ENCODE results near the gene NIPAL4. TPM values are rescaled to one million over a fixed set of nuclear protein-coding genes. Genes with fewer than 3 reads are reported as not detected.
A peak's percentile ranks its signal among the peaks of the same experiment; 100 is the strongest.
"Not testable (repeated sequence)": the region's sequence is repeated elsewhere in the genome, so short reads cannot be mapped to it uniquely, and the experiment has no call there.

The NIPAL4 gene
- total RNA-seq, 6 experiments from 2014 or later = 0.14 to 0.38 (median 0.22) TPM

DNA sequence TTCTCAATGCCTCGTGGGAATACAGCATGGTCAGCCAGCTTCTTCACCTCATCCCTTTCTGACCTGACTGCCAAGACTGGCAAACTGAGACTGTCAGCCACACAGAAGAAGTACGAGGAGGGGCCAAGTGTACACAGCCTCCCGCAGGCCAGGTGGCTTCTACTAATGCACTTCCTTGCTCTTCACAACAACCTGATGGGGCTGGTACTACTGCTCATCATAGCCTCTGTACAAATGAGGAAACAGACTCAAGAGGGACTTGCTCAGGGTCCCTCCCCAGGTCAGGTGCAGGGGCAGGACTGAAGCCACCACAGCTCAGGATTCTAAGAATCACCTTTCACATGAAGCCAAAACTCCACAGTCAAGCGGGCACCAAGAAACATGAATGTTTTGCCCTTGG is 21.3 kb downstream of the NIPAL4 start:
- Mint-ChIP-seq H3K4me3 (no peak overlapping the region), H3K27ac (peak overlapping the region; percentile 51; the same call in 1 of the 2 replicates), H3K4me1 (ENCODE audit: low read depth) (peaks cover 25% of the 10 kb centered on the region; the same call in 1 of the 2 replicates), H3K9me3 (no peaks in the 10 kb centered on the region), H3K36me3 (ENCODE audit: low read depth) (peaks cover 24% of the 10 kb centered on the region), H3K27me3 (ENCODE audit: insufficient read depth) (peaks cover 3% of the 10 kb centered on the region)
- no peak for DNase-seq
- TF ChIP-seq, protein P1, sequence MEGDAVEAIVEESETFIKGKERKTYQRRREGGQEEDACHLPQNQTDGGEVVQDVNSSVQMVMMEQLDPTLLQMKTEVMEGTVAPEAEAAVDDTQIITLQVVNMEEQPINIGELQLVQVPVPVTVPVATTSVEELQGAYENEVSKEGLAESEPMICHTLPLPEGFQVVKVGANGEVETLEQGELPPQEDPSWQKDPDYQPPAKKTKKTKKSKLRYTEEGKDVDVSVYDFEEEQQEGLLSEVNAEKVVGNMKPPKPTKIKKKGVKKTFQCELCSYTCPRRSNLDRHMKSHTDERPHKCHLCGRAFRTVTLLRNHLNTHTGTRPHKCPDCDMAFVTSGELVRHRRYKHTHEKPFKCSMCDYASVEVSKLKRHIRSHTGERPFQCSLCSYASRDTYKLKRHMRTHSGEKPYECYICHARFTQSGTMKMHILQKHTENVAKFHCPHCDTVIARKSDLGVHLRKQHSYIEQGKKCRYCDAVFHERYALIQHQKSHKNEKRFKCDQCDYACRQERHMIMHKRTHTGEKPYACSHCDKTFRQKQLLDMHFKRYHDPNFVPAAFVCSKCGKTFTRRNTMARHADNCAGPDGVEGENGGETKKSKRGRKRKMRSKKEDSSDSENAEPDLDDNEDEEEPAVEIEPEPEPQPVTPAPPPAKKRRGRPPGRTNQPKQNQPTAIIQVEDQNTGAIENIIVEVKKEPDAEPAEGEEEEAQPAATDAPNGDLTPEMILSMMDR (IDR thresholded peaks at IDR 0.05) = no peak

DNA sequence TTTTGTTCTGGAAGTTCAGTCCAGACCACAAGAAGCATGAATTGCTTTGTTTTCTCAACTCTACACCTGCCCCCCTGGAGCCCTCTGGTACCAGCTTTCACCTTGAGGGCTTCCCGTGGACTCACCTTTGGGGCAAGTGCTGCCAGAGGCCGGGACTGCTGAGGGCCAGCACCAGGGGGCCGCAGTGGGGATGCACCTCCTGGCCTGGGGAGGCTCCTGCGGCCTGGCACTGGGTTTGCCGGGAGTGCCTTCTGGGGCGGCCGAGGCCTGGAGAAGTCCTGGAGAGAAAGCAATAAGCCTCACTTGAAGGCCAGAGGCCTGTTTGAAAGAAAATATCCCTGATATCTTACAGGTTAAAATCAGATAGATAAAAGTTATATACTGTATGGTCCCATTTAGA is 21.7 kb downstream of the NIPAL4 start:
- Mint-ChIP-seq H3K4me1 (ENCODE audit: low read depth) (peaks cover 24% of the 10 kb centered on the region; the same call in 1 of the 2 replicates), H3K27me3 (ENCODE audit: insufficient read depth) (peaks cover 3% of the 10 kb centered on the region), H3K27ac (no peak overlapping the region), H3K9me3 (no peaks in the 10 kb centered on the region), H3K36me3 (ENCODE audit: low read depth) (peaks cover 26% of the 10 kb centered on the region), H3K4me3 (no peak overlapping the region)
- TF ChIP-seq, protein P1 (IDR thresholded peaks at IDR 0.05) = no peak
- DNase-seq = no peak

DNA sequence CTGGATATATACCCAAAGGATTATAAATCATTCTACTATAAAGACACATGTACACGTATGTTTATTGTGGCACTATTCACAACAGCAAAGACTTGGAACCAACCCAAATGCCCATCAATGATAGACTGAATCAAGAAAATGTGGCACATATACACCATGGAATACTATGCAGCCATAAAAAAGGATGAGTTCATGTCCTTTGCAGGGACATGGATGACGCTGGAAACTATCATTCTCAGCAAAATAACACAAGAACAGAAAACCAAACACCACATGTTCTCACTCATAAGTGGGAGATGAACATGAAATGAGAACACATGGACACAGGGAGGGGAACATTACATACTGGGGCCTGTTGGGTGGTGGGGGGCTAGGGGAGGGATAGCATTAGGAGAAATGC is 22.7 kb downstream of the NIPAL4 start:
- H3K27ac Mint-ChIP-seq; H3K4me3 Mint-ChIP-seq; H3K27me3 Mint-ChIP-seq (ENCODE audit: insufficient read depth); DNase-seq; H3K9me3 Mint-ChIP-seq: not testable (repeated sequence)
- Mint-ChIP-seq H3K36me3 (ENCODE audit: low read depth) (peaks cover 25% of the 10 kb centered on the region), H3K4me1 (ENCODE audit: low read depth) (peaks cover 18% of the 10 kb centered on the region; the same call in 1 of the 2 replicates)

DNA sequence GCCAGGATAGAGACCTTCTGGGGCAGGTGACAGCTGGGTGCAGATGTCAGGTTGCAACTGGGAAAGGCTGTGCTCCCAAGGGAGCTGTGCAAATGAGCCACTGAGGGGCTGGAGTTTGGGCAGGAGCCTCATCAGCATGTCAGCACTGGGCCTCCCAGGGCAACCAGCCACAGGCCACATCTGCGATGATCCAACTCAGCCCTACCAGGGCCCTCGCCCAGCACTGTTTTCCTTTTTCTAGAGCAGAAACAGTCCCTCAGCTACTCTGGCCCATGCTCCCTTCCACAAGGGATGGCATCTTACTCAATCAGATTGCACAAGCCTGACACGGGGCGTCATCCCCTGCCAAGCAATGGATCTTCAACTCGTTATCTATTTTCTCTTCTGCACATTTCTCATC is 24.8 kb downstream of the NIPAL4 start:
- no peak for DNase-seq
- H3K27ac Mint-ChIP-seq = no peak overlapping the region; the same call in 1 of the 2 replicates
- TF ChIP-seq, protein P1 (IDR thresholded peaks at IDR 0.05) = no peak
- H3K4me3 Mint-ChIP-seq = no peak overlapping the region
- no peaks in the 10 kb centered on the region for H3K9me3 Mint-ChIP-seq
- no peaks in the 10 kb centered on the region; the same call in 1 of the 2 replicates for H3K4me1 Mint-ChIP-seq (ENCODE audit: low read depth)
- H3K36me3 Mint-ChIP-seq (ENCODE audit: low read depth) = peaks cover 33% of the 10 kb centered on the region
- H3K27me3 Mint-ChIP-seq (ENCODE audit: insufficient read depth) = peaks cover 3% of the 10 kb centered on the region

DNA sequence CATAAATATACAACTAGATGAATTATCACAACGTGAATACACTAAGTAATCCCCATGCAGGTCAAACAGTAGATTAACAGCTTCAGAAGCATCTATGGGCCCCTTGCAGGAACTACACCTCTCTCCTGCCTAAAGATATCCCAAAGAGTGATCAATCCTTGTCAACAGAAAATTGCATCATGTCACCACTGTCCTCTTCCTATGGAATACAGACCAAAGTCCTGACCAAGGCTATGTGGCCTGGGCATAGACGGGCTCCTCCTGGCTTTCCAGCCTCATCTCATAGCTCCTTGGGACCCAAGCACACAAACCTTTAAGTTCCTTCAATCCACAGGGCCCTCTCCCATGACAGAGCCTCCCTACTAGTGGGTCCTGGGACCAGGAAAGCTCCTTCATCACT is 25.3 kb downstream of the NIPAL4 start:
- TF ChIP-seq, protein P1 (IDR thresholded peaks at IDR 0.05) = no peak
- no peak overlapping the region for H3K4me3 Mint-ChIP-seq
- H3K36me3 Mint-ChIP-seq (ENCODE audit: low read depth) = peaks cover 33% of the 10 kb centered on the region
- no peak for DNase-seq
- peaks cover 3% of the 10 kb centered on the region for H3K27me3 Mint-ChIP-seq (ENCODE audit: insufficient read depth)
- H3K4me1 Mint-ChIP-seq (ENCODE audit: low read depth) = no peaks in the 10 kb centered on the region
- H3K27ac Mint-ChIP-seq = peak overlapping the region; percentile 25; the same call in 1 of the 2 replicates
- no peaks in the 10 kb centered on the region for H3K9me3 Mint-ChIP-seq

DNA sequence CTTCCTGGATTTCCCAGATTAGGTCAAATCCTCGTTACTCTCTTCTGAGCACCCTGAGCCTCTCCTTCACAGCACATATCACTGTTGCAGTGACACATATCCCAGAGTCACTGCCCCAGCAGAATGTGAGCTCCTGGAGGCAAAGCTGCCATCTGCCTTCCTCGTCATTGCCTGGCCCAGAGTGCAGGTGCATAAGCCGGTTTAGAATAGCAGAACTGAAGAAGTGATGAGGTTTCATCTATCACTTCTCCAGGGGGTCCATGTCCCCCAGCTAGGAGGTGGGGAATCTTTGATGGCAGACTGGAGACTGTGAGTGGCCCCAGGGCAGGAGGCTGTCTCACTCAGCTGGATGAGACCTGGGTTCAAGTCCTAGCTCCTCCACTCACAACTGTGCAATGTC is 25.8 kb downstream of the NIPAL4 start:
- Mint-ChIP-seq H3K4me3 (no peak overlapping the region), H3K36me3 (ENCODE audit: low read depth) (peaks cover 33% of the 10 kb centered on the region), H3K27me3 (ENCODE audit: insufficient read depth) (peaks cover 3% of the 10 kb centered on the region), H3K4me1 (ENCODE audit: low read depth) (no peaks in the 10 kb centered on the region), H3K27ac (peak overlapping the region; percentile 25; the same call in 1 of the 2 replicates), H3K9me3 (no peaks in the 10 kb centered on the region)
- TF ChIP-seq, protein P1 (IDR thresholded peaks at IDR 0.05) = no peak
- no peak for DNase-seq
